PC-3 (cell line): Measurements from ENCODE around the gene PHAF1.

Experiments used
- CTCF ChIP-seq: fragments of 300-600 bp; sonication (generic); conservative IDR thresholded peaks from 2 replicates; pipeline ENCODE4 v1.5.1; 2017; ENCODE audit warnings: antibody characterized with exemption, low read depth, mild to moderate bottlenecking, low read length
- EZH2 ChIP-seq: fragments of 300-600 bp; sonication (generic); IDR thresholded peaks from one replicate; pipeline ENCODE4 v1.6.1; 2017; ENCODE audit warnings: antibody characterized with exemption, mild to moderate bottlenecking, low read length; ENCODE audit not compliant: unreplicated experiment
- EZH2phosphoT487 ChIP-seq: fragments of 300-600 bp; sonication (generic); IDR thresholded peaks from 2 replicates; pipeline ENCODE4 v1.6.1; 2018; ENCODE audit warnings: mild to moderate bottlenecking, antibody characterized with exemption, low read length, borderline replicate concordance

GRCh38 chr16:67109407-67110135, at the start of gene PHAF1:
- TF ChIP-seq CTCF (no peak), EZH2 (no peak), EZH2phosphoT487 (no peak)
